CD4-positive, alpha-beta T cell treated with Interleukin-10 for 1 hour (primary cell): Measurements from ENCODE around the gene TNS3.
"Not testable (repeated sequence)": the region's sequence is repeated elsewhere in the genome, so short reads cannot be mapped to it uniquely, and the experiment has no call there.

ENCODE experiments used
- DNase-seq: peaks from one replicate; pipeline ENCODE4 v3.0.0-alpha.2; 2020

TNS3 gene

DNA sequence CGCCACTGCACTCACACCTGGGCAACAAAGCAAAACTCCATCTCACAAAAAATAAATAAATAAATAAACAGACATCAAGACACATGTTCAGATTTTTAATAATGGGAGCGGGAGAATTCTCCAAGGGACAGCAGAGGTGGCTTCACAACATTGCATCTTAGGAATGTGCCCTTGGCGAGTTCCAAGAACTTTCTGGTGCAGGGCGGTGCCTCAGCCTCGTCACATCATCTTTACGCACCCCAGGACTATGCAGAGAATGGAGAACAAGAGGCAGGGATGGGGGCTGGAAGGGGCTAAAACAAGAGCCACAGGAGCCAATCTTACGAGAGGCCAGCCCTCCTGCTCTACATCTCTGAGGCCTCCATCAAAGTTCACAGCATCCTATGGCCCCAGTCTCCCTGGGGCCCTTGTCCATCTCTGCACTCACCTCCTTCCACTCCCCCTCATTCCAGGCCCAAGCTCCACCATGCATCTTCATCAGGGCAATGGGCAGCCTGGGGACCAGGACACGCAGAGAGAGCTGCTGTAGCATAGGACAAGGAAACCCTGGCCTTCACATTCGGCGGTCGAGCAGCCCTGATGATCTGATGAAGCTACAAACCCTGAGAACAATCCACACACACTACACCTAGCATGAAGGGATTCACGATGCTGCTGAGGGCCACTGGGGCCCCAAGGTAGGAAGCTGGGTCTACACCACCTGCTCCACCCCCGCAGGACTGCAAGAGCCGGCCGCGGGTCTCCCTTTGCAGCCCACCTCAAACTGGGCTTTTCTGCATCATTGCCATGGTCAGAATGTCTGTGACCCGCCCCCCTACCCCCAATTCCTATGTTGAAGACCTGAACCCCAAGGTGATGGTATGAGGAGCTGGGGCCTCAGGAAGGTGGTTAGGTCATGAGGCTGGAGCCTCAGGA lies 22.3 kb downstream of the TNS3 start:
- DNase-seq, result no peak

DNA sequence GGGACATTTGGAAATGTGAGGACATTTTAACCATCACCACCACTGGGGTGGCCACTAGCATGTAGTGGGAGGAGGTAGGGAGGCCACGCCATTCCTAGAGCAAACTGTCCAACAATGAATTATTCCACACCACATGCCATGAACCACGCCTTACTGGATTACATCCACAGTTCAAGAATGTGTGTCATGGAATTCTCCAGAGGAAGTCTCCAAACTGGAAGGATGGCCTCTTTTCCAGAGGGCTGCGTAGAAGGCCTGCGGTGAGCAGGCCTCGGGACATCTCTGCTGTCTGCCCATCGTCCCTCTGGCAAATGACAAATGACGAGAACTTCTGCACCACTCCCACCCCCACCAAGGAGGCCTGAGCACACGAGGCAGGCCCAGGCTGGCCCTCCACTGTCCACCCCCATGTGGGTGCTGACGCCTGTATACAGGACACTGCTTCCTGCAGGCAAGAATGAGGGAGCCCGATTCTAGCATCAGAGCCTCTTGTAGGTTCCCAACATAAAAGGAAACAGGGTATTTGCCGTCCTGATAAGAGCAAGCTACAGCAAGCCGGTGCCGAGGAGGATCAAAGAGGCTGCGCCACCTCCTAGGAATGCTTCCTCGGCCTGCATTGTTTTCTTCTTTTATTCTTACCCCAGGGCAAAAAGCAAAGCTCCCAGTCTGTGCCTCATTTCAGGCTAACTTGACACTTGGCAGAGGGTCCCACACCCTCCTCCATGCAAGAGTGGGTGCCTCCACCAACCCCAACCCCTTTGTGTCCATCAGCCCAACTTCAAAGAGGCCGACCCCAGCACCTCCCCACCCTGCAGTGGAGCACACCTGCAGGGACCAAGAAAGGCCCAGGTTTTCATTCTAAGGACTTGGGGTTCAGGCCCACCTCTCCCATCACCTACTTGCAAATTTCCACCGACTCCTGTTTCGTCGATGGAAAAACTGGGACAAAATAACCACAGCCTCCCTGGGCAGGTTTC lies 23.9 kb downstream of the TNS3 start:
- no peak for DNase-seq

DNA sequence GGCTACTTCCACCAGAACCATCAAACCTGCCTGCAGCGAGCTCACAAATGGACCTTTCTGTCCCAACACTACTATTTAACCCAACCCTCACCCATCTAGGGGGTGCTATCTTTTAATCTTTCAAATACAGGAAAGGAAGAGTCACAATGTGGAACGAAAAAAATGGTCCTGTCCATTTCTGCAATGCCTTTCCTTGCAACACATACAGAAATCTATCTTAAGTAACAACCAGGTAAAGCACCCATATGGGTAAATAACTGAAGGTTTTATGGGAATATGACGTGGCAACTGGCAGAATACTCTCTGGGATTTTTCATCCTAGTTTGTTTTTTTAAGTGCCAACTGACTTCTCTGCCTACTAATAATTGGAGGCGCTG lies 24.6 kb downstream of the TNS3 start:
- no peak for DNase-seq

DNA sequence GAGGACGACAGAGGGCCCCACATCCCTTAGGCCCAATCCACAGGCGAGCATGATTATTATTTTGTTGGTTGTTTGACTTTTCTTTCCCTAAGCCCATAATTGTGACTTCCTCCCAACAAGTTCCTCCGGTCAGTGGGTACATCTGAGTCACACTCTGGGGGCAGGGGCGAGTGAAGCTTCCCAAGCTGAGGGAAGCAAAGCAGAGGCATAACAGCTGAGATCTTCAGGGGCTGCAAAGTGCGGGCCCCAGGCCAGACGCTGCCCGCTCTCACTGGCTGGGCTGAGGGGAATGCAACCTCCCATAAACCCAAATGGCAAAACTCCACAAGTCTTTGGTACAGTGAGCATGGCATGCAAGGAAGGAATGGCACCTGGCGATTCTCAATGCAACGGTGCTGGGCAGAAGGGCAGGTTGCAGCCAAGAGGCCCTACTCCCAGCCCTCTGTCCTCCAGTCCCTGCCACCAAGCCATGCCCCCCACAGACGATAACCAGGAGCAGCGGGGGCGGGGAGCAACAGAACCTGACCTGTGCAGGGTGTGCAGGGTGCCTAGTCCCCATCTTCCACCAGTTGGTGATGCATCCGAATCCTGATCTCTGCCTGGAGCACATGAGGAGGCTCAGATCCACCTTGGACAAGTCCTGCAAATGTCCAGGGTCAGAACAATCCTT lies 25.3 kb downstream of the TNS3 start:
- DNase-seq, result no peak

DNA sequence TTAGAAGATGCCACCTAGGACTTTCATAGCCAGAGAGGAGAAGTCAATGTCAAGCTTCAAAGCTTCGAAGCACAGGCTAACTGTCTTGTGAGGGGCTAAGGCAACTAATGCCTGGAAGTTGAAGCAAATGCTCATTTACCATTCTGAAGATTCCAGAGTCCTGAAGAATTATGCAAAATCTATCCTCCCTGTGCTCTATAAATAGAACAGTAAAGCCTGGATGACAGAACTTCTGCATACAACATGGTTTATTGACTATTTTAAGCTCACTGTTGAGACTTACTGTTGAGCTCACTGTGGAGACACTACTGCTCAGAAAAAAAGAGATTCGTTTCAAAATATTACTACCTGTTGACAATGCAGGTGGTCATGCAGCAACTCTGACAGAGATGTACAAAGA lies 28.6 kb downstream of the TNS3 start:
- DNase-seq, result no peak

DNA sequence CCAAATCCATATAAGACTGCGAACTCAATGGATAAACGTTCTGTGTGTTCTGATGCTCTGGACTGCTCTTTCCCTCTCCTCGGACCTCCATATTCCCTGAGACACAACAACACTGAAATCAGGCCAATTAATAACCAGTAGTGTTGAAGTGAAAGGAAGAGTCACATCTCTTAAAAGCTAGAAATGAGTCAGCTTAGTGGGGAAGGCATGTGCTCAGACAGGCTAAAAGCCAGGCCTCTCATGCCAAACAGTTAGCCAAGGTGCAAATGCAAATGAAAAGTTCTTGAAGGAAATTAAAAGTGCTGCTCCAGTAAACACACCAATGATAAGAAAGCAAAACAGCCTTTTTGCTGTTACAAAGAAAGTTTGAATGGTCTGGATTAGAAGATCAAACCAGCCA lies 29.3 kb downstream of the TNS3 start:
- DNase-seq, result no peak

DNA sequence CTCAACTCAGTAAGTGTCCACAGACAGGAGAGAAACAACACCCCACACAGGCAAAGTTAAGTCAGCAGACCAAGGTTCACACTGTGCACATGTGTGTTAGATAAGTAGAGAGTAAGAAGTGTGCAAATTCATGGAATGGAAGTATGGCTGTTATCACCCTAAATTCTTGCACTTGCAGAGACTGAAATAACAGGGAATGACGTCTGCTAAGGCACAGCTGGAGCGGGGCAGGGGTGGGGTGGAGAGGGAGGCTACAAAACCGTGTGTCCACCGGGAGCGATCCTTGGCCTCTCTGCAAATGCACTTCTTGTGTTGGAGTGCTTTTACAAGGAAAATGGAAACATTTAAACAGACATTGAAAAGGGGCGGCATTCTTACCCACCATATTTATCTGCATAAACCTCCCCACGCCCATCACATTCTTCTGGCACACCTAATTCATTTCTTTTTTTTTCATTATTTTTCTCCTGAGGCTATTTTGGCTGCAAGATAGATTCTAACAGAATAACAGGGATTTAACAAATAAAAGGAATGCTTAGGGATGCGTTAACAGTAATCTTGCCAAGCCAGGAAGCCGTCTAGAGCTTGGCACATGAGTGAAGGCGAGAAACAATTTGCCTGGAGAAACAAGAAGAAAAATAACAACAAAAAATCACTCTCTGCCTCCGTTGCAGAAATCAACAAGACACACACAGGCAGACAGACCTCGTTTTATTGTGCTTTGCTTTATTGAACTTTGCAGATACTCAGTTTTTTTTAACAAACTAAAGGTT lies 30.1 kb downstream of the TNS3 start:
- no peak for DNase-seq

DNA sequence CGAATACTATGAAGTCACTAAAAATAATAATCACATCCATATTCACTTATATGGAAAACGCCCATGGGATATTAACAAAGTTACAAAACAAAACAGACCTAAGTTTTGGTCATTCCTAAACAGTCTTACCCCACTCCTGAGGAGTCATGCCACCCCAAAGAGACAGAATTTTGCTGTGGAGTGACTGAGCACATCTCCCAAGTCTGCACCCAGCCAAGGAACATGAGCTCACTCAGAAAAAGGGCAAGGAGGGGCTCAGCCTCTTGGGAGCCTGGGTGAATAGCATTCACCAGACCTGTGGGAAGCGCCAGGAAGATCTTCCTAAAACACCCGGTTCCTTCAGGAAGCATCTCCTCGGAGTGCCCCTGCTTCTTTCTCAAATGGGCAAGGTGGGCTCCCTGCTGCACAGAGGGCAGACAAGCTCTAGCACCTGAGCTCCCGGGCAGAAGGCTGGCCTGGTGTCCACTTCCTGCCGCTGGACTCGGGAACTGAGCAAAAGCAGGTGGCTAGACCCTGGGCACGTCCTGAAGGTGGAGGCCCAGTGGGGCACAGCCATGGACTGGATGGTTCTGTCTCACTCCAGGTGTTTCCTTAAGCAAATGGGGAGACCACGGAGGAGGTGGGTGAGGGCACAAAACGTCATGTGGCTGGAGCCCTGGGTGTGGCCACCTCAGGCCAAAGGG lies 31.0 kb downstream of the TNS3 start:
- no peak for DNase-seq

DNA sequence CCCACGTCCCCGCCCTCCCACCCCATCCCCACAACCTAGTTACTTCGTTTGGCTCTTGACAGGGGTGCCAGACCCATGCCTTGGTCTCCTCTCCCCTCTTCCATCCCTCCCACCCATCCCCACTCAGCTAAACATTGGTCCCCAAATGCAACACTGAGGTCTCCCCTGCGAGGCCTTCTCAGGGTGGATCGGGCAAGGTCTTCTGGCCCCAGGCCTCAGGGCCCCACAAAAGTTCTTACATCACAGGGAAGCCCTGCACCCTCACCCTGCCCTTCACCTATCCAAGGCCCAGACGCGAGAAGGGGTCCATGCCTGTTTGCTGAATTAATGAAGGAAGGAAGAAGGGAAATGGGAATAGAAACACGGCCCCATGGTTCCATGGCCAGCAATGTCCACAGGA lies 32.0 kb downstream of the TNS3 start:
- no peak for DNase-seq

DNA sequence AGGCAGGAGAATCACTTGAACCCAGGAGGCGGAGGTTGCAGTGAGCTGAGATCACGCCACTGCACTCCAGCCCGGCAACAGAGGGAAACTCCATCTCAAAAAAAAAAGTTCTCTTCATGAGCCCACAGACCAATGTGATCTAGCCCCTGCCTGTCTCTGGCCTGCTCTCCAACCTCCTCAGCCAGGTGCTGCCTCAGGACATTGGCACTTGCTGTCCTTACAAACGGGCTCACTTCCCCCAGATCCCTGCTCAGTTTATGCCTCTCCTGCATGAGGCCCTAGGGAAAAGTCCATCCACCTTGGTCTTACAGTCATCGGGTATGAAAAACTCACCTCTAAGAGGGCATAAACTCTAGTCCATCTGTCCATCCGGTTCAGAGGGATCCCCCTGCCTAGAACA lies 32.5 kb downstream of the TNS3 start:
- no peak for DNase-seq

DNA sequence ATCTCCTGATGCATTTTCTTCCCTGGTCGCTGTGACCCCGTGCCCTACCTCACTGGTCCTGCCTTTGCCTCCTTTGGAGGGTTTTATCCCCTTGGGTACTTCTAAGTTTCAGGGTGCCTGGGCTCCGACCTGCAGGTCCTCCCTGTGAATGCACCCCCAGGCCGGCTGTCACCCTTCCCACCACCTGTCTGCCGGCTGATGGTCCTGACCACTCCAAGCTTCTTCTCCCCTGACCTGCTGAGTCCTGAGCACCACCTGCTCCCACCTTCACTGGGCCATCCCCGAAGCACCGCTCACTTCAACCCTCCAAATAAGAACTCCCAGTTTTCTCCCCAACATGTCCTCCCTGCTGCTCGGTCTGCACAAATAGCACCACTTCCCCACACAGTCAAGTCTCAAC lies 33.4 kb downstream of the TNS3 start:
- DNase-seq, result no peak

DNA sequence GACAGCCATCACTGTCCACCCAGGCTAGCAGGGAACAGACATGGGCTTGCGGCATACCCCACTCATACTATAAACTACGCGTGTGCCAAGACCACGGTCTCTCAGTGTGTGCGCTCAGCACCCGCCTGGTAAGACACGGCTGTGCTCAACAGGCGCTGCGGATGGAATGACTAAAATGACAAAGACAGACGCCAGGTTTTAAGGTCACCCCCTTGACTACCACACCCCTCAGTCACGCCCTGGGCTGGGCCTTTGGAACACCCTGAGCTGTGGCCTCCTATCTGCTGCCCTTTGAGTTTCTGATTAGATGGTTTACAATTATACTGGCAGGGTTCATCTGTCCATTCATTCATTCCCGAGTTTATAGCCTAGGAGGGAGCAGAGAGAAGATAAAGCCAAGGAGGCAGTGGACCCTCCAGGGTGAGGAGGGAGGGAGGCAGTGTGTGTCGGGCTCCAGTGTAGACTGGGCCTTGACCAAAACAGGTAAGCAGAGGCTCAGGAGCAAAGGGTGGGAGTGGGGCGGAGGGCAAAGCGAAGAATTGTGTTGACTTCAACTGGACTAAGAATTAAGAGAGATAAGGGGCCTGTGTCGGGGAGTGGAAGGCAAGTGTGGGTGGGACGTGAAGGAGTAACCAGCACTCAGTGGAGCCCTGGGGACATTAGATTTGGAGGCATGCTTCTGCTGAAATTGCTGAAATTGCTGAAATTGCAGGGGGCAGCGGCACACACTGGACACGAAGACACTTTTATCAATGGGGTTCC lies 35.0 kb downstream of the TNS3 start:
- DNase-seq, result no peak

DNA sequence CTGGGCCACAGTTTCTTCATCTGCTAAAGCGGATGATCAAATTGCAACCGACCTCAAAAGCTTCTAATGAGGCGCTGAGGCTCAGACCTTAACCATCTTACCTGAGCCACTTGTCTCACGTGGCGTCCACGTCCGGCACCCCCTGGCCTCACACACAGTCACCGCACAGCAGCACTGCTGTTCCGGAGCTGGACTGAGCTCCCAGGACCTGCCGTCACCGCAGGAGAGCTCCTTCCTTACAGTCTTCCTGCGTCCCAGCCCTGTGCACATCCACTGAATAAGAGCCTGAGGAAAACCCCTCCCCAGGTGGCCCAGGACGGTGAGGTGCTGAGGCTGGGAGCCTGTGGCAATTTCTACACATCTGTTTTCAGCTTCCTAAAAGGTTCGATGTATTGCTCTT lies 35.7 kb downstream of the TNS3 start:
- no peak for DNase-seq

DNA sequence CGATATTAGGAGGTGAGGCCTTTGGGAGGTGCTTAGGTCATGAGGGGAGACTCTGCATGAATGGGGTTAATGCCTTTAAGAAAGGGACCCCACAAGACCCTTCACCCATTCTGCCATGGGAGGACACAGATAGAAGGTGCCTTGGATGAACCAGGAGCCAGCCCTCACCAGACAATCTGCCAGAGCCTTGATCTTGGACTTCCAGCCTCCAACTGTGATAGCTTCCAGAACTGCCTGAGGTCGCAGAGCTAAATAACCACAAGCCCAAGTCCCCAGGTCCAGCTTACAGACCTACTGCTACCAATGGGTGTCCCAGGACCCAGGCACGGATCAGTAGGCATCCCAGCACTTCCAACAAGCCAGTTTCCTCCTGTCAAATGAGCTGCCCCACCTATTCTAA lies 37.5 kb downstream of the TNS3 start:
- DNase-seq, result no peak

DNA sequence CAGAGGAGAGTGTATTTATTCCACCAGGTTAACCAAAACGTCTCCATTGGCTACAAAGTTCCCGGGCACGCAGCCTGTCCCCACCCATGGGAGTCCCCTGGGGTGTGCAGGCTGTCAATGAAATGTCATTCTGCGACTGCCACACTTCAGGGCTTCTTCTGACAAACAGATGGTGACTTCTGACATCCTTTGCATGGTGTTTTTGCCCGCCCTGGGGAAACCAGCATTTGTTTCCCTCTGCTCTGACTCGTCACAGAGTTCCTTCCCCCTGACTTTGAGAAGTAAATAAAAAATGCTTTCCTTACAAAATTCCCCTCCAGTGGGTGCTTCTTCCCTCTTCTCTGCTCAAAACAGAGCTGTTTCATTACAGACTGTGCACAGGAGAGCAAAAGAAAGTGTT lies 38.2 kb downstream of the TNS3 start:
- no peak for DNase-seq

DNA sequence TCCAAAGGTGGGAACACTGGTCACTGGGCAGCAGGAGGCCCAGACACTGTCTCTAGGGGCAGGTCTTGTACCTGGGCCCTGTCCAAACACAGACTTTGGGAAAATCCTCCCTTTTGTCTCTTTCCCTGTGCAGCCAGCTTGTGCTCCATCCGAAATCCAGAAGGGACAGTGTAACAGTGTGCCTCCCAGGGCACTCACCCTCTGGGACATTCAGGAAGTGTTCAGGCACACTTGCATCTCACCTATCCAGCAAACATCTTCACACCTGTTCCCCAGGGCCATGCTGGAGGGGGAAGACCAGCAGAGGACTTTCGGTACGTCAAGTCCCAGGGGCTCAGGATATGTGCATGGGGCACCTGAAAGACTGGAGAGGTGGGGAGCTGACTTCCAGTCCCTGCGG lies 38.9 kb downstream of the TNS3 start:
- no peak for DNase-seq

DNA sequence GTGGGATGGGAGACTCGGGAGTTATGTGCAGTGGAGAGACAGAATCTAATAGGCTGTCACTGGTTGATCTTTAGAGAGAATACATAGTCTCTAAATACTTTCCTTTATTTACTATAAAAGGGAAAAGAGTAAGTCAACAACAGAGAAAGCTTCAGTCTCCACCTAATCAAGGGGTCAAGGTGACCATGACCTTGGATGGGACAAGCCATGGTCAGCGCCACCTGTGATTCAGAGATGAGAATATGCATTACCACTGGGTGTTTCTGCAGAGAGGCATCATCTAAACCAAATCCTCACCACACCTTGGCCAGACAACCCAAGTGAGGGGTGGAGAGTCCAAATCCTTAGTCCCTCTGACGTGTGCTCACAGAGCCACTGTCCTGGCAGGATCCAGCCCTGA lies 39.9 kb downstream of the TNS3 start:
- no peak for DNase-seq

DNA sequence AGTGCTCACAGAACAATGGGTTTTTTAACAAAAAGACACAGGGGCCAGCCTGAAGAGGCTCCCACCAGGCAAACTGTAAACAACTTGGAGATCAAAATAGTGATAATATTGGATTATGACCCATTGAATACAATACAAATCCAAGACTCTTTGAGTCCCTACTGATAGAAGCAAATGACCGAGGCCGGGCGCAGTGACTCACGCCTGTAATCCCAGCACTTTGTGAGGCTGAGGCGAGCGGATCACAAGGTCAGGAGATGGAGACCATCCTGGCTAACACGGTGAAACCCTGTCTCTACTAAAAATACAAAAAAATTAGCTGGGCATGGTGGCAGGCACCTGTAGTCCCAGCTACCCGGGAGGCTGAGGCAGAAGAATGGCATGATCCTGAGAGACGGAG lies 40.4 kb downstream of the TNS3 start:
- not testable (repeated sequence) for DNase-seq

DNA sequence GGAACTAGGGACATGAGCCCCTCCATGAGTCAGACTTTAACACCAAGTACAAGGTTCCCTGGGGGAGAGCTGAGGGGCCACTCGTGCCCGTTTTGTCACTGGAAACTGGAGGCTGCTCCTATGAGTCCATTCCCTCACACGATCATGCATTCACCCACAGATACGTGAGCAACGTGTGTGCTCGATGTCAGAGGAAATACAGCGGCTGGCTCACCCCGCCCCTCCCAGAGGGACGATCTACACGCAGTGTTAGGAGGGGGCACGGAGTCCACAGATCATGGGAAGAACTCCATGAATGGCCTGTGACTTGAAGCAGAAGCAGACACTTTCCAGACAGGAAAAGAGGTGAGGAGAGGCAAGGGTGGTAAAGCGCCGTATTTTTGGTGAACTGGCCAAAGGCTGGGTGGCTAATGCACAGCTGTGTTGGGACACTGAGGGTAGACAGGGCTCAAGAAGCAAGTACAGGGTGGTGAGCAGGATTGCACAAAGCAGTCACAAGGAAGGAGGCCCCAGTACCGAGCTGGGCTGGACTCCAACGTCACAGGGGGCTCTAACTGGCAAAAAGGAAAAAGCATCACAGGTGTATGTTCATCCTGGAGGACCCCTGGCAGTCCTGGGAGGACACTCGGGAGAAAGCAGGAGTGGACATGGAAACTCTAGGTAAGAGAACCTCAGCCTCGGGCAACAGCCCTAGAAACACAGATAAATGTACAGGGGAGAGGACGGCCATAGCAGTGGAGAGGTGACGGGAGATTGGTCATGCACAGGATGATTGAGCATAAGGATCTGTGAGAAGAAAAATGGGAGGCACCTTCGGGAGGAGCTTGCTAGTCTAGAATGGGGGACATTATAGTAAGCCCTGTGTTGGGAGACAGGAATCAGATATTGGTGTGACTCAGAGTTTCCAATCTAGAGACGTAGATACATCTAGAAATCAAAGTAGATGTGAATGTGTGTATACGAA lies 41.2 kb downstream of the TNS3 start:
- no peak for DNase-seq

DNA sequence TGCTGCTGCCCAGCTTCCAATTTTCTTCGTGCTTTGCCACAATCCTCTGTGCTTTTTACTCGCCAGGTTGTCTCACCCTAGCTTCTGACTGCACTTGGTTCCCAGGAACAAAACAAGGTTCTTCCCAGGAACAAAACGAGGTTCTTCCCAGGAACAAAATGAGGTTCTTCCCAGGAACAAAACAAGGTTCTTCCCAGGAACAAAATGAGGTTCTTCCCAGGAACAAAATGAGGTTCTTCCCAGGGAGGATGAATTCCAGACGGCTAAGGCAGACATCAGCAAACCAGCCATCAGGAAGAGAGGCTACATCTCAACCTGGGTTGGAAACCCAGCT lies 41.9 kb downstream of the TNS3 start:
- DNase-seq, result no peak
